ENCODE data around the gene TK2. TPM values are rescaled to one million over a fixed set of nuclear protein-coding genes. Genes with fewer than 3 reads are reported as not detected.

Gene TK2
- total and polyA plus RNA-seq, 10 donors, result 8.3 to 56.6 (median 31.8) TPM

DNA sequence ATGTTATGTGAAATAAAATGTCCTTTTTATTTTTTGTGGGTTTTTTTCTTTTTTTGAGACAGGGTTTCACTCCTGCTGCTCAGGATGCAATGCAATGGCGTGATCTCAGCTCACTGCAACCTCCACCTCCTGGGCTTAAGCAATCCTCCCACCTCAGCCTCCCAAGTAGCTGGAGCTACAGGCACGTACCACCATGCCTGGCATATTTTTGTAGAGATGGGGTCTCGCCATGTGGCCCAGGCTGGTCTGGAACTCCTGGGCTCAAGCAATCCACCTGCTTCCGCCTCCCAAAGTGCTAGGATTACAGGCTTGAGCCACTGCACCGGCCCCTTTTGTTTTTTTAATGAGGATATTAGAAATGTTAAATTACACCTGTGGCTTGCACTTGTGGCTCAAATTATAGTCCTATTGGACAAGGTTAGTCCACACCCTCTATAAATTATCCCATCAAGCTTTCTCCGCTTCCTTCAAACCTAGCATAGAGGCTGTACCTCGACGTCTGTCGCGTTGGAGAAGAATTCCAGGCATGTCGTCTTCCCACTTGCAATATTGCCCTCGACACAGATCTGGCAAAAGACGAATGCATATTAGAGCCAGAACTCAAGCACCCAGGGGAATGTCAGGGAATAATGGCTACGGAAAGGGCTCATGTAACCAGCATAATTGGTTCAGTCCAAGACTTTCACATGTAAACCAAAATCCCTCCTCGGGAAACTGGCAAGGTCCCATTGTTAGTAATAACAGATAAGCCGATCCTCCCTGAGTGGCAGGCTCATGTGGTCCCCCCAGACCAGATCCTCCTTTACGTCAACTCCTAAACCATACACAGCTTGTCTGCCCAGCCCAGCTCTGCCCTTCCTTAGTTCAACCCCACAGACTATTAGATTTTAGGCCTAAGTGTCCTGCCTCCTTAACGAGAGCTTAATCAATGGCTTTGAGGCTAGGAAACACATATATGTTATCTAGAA, 8.2 kb downstream of the TK2 start:
- peaks cover 0 to 56% (median 0%) of the 10 kb centered on the region in 6 donors for H3K36me3 ChIP-seq
- 92 to 96% (median 93%) methylated on average over 18 of the region's 18 CpGs for WGBS, 5 donors
- H3K4me1 ChIP-seq, result peaks cover 12 to 80% (median 45%) of the 10 kb centered on the region in 6 donors
- no peak overlapping the region for H3K27ac ChIP-seq
- TF ChIP-seq POLR2AphosphoS5 (IDR thresholded peaks at IDR 0.05), result no peak
- TF ChIP-seq POLR2A (IDR thresholded peaks at IDR 0.05), result no peak
- TF ChIP-seq, protein P1, sequence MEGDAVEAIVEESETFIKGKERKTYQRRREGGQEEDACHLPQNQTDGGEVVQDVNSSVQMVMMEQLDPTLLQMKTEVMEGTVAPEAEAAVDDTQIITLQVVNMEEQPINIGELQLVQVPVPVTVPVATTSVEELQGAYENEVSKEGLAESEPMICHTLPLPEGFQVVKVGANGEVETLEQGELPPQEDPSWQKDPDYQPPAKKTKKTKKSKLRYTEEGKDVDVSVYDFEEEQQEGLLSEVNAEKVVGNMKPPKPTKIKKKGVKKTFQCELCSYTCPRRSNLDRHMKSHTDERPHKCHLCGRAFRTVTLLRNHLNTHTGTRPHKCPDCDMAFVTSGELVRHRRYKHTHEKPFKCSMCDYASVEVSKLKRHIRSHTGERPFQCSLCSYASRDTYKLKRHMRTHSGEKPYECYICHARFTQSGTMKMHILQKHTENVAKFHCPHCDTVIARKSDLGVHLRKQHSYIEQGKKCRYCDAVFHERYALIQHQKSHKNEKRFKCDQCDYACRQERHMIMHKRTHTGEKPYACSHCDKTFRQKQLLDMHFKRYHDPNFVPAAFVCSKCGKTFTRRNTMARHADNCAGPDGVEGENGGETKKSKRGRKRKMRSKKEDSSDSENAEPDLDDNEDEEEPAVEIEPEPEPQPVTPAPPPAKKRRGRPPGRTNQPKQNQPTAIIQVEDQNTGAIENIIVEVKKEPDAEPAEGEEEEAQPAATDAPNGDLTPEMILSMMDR (IDR thresholded peaks at IDR 0.05 in 8 of 11, conservative IDR thresholded peaks at IDR 0.05 in 3 of 11), result no peak
- no peak overlapping the region for H3K4me3 ChIP-seq
- H3K9me3 ChIP-seq, result no peaks in the 10 kb centered on the region
- no peak for DNase-seq
- no peaks in the 10 kb centered on the region for H3K27me3 ChIP-seq (replicated peaks in 1 of 7)
- intact Hi-C loops (cut with DNase I; ENCODE audit: low total_unique reads), result no loop called here

DNA sequence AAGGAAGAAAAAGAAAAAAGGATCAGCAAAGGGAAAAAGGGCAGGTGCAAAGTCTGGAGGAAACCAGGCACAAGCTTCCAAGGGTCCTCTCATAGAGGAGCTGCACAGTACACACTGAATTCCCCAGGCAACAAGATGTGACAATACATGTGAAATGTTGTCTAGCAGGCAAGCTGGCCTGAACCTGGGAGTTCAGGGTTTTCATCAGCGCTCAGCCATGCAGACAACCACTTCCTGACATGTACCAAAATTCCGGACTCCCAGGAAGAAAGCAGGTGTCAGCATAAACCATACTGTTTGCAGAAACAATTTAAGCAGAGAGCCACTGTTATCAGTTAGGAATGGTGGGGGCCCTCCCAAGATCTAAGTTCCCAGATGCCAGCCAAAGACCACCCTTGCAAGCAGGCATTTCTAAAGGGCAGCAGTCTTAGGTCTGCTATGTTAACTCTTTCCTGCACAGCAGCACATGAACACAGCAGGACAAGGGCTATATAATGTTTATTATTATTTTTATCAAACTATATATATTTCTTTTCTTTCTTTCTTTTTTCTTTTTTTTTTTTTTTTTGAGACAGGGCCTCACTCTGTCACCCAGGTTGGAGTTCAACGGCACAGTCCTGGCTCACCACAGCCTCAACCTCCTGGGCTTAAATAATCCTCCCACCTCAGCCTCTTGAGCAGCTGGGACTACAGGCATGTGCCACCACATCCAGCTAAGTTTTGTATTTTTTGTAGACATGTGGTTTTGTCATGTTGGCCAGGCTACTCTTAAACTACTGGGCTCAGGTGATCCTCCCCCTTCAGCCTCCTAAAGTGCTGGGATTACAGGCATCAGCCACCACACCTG, 10.1 kb downstream of the TK2 start:
- 30 to 45% (median 43%) methylated on average over 3 of the region's 3 CpGs for WGBS, 5 donors
- Histone ChIP-seq H3K27ac (peak overlapping the region in 3 of 8 donors; percentile 26 to 43 (median 41)), H3K36me3 (peaks cover 0 to 68% (median 0%) of the 10 kb centered on the region in 6 donors), H3K27me3 (replicated peaks in 1 of 7) (no peaks in the 10 kb centered on the region), H3K4me1 (peaks cover 12 to 62% (median 40%) of the 10 kb centered on the region in 6 donors), H3K9me3 (no peaks in the 10 kb centered on the region), H3K4me3 (peak overlapping the region in 1 of 8 donors; percentile 9)
- intact Hi-C loops (cut with DNase I; ENCODE audit: low total_unique reads), result no loop called here
- peak in 1 of 3 donors; percentile 76 for TF ChIP-seq POLR2AphosphoS5 (IDR thresholded peaks at IDR 0.05)
- no peak for TF ChIP-seq POLR2A (IDR thresholded peaks at IDR 0.05)
- no peak for DNase-seq

DNA sequence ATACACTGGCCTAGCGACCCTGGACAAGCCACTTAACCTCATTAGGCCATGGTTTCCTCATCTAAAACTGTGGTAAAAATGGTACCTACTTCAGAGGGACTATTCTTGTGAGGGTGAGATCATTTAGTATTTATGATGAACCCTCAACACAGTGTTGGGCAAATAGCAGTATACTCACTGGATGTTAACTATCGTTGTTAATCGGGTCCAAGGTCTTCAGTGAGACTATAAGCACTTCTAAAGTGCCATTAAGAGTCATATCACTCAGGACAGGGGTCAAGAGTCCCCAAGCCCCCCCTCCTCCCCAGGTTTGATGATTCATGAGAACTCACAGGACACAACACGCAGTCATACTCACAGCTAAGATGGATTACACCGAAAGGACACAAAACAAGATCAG, 11.0 kb downstream of the TK2 start:
- DNase-seq, result no peak
- TF ChIP-seq, protein P1 (IDR thresholded peaks at IDR 0.05 in 8 of 11, conservative IDR thresholded peaks at IDR 0.05 in 3 of 11), result no peak
- TF ChIP-seq POLR2A (IDR thresholded peaks at IDR 0.05) (no peak), POLR2AphosphoS5 (IDR thresholded peaks at IDR 0.05) (no peak)
- Histone ChIP-seq H3K36me3 (peaks cover 0 to 70% (median 0%) of the 10 kb centered on the region in 6 donors), H3K27me3 (replicated peaks in 1 of 7) (no peaks in the 10 kb centered on the region), H3K27ac (peak overlapping the region in 2 of 8 donors; percentile 31 to 43), H3K9me3 (no peaks in the 10 kb centered on the region), H3K4me3 (no peak overlapping the region), H3K4me1 (peaks cover 12 to 59% (median 30%) of the 10 kb centered on the region in 6 donors)
- intact Hi-C loops (cut with DNase I; ENCODE audit: low total_unique reads), result no loop called here
- WGBS, 5 donors, result 73 to 84% (median 81%) methylated on average over 5 of the region's 5 CpGs

DNA sequence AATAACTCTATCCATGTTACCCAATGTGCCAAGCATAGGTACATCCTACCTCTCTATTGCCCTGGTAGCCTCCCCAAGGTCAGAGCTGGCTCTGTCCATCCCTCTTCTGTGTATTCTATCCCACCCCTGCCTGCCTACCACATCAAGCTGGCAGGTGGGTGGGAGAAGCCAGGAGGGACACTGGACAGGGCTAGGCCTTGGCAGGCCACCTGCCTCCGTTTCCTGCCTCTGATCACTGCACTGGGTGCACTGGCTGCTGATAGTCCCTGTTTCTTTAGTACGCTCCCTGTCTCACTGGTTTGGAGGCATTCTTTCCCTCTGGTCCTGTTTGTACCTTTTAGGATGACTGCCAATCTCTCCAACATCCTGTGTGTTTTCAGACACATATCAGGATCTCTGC, 12.7 kb downstream of the TK2 start:
- H3K36me3 ChIP-seq, result peaks cover 0 to 74% (median 0%) of the 10 kb centered on the region in 6 donors
- no peak for TF ChIP-seq POLR2AphosphoS5 (IDR thresholded peaks at IDR 0.05)
- TF ChIP-seq, protein P1 (IDR thresholded peaks at IDR 0.05 in 8 of 11, conservative IDR thresholded peaks at IDR 0.05 in 3 of 11), result no peak
- TF ChIP-seq POLR2A (IDR thresholded peaks at IDR 0.05), result no peak
- no peak for DNase-seq

More for the DNA sequence above, 12.7 kb downstream of the TK2 start:
- H3K4me1 ChIP-seq, result peaks cover 12 to 51% (median 24%) of the 10 kb centered on the region in 6 donors
- 89 to 94% (median 93%) methylated on average over 2 of the region's 2 CpGs for WGBS, 5 donors
- no peak overlapping the region for H3K4me3 ChIP-seq
- H3K9me3 ChIP-seq, result no peaks in the 10 kb centered on the region
- intact Hi-C loops (cut with DNase I; ENCODE audit: low total_unique reads), result no loop called here
- H3K27ac ChIP-seq, result no peak overlapping the region
- no peaks in the 10 kb centered on the region for H3K27me3 ChIP-seq (replicated peaks in 1 of 7)
